SU-DHL-6 (cell line): ENCODE data around the gene ERBB2.

Experiments
- CTCF ChIP-seq: fragments of 200-600 bp; sonication (generic); IDR thresholded peaks from one replicate; pipeline ENCODE4 v1.5.1; 2017; ENCODE audit warnings: antibody characterized with exemption, mild to moderate bottlenecking, low read length, moderate library complexity; ENCODE audit not compliant: insufficient read depth, poor library complexity, severe bottlenecking
- EZH2phosphoT487 ChIP-seq: fragments of 200-600 bp; sonication (generic), shearing (Covaris generic); conservative IDR thresholded peaks from 2 replicates; pipeline ENCODE4 v1.6.1; 2018; ENCODE audit warnings: mild to moderate bottlenecking, antibody characterized with exemption, low read length, moderate library complexity, mixed read lengths

- TF ChIP-seq CTCF = no peak
- TF ChIP-seq EZH2phosphoT487 = no peak
These were observed 21.3 kb upstream of the ERBB2 start for GRCh38 chr17:39678340-39679116.
